Vagina (tissue), 2 donors: ENCODE results near the gene CALB2. TPM values are rescaled to one million over a fixed set of nuclear protein-coding genes. Genes with fewer than 3 reads are reported as not detected.

Source experiments
- DNase-seq, 2 donors: peaks; one replicate each; pipeline ENCODE4 v3.0.0-alpha.2; 2017; ENCODE audit errors: extremely low spot score in 2 of 2
- H3K27ac ChIP-seq: fragments of 200-600 bp; sonication (generic); one replicate; pipeline ENCODE4 v1.5.1; 2019
- H3K27me3 ChIP-seq: fragments of 200-600 bp; sonication (generic); one replicate; pipeline ENCODE4 v1.5.1; 2019
- H3K36me3 ChIP-seq, 2 donors: fragments of 200-600 bp; sonication (generic); one replicate each; pipeline ENCODE4 v1.5.1; 2017 to 2019
- H3K4me1 ChIP-seq: fragments of 200-600 bp; sonication (generic); one replicate; pipeline ENCODE4 v1.5.1; 2019
- H3K4me3 ChIP-seq, 2 donors: fragments of 200-600 bp; sonication (generic); 1 replicate in 1 of 2; 2 replicates in 1 of 2; pipeline ENCODE4 v1.5.1; 2016 to 2019
- H3K9me3 ChIP-seq: fragments of 200-600 bp; sonication (generic); one replicate; pipeline ENCODE4 v1.5.1; 2019
- CTCF ChIP-seq, 3 experiments: fragments of 450-650 bp in 2 of 3; fragments of 200-600 bp in 1 of 3; sonication (generic) in 1 of 3; IDR thresholded peaks; one replicate each; pipeline ENCODE4 v1.5.1; 2017 to 2019; ENCODE audit warnings: antibody characterized with exemption in 3 of 3, mild to moderate bottlenecking in 2 of 3, moderate library complexity in 2 of 3
- POLR2A ChIP-seq, 2 donors: fragments of 450-650 bp; IDR thresholded peaks; one replicate each; pipeline ENCODE4 v1.6.1; 2017; ENCODE audit warnings: antibody characterized with exemption in 2 of 2, mild to moderate bottlenecking in 2 of 2, moderate library complexity in 2 of 2
- POLR2AphosphoS5 ChIP-seq, 2 donors: sonication (generic); formaldehyde crosslinking; IDR thresholded peaks; one replicate each; pipeline ENCODE4 v1.9.0; 2017; ENCODE audit warnings: antibody characterized with exemption in 2 of 2, mild to moderate bottlenecking in 2 of 2, low read depth in 1 of 2; ENCODE audit not compliant: insufficient read depth in 1 of 2
- intact Hi-C: fragments of 100-400 bp; cut with DNase I; formaldehyde crosslinking; loops from one replicate; pipeline ENCODE4 v1.15.1; 2023
- total RNA-seq: library from RNA; depleted of rRNA; stranded (reverse); fragments of >200 nt; gene quantifications from one replicate; pipeline ENCODE4 v1.2.3, GENCODE V29; 2016

CALB2 gene
- total RNA-seq, 1 donor from 2014 or later = 3.9 TPM

DNA sequence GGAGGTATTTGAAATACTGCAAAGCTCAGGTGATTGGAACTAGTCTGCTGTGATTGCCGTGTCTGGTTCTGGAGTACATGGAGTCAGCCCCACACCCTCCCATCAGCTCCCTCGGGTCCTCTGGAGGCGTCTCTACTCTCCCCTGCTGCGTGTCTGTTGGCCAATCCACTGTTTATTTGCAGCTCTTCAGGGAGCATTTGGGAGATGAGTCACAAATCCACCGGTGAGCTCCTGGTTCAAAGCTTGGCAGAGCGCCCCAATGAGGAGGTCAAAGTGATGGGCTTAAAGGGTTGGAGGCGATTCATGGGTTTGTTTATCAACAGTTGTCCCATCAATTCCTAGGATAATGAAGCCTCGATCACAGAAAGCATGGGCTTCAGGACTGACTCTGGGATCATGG is 14.6 kb downstream of the CALB2 start:
- H3K36me3 ChIP-seq = no peaks in the 10 kb centered on the region
- no peaks in the 10 kb centered on the region for H3K4me1 ChIP-seq
- H3K27ac ChIP-seq = no peak overlapping the region
- H3K9me3 ChIP-seq = no peaks in the 10 kb centered on the region
- H3K27me3 ChIP-seq = no peaks in the 10 kb centered on the region
- intact Hi-C loops = no loop called here
- H3K4me3 ChIP-seq = no peak overlapping the region
- DNase-seq = no peak
- TF ChIP-seq CTCF (IDR thresholded peaks at IDR 0.05) (no peak), POLR2A (IDR thresholded peaks at IDR 0.05) (no peak), POLR2AphosphoS5 (IDR thresholded peaks at IDR 0.05; ENCODE audit: insufficient read depth in 1 of 2, low read depth in 1 of 2) (no peak)

DNA sequence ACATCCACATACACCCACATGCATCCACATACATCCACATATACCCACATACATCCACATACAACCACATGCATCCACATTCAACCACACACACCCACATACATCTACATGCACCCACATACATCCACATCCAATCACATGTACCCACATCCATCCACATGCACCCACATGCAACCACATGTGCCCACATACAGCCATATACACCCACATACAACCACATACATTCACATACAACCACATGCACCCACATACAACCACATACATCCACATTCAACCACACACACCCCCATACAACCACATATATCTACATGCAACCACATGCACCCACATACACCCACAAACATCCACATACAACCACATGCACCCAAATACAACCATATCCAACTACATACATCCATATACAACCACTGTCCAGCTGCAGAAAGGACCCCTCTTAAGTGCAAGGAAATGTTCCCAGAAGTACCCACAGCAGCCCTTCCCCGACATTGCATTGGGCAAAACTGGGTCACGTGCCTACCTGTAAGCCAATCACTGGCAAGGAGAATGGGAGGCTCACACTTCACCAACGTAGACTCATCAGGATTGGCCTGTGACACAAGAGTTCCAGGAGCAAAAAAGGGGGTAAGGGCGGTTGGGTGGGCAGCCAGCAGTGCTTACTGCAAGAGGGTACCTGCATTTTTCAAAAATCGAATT is 18.1 kb downstream of the CALB2 start:
- intact Hi-C loops = no loop called here
- no peak for DNase-seq

DNA sequence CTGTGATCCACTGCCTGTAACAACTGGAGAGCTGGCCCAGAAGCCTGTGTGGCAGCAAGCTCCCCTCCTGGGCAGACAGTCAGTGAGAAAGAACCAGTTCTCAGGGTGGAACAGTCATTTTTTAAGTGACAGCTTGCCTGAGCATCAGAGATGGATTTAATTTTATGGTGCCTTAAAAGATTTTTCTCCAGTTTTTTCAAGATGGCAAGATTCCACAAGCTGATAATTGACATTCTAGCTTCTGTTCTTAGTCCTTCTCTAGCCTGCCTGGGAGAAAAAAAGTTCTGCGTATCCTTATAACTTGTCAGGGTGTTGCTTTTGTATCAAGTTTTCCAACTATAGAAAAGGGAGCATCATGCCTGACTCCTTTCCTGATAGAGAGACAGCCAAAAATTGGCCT is 21.2 kb downstream of the CALB2 start:
- DNase-seq = no peak
- Histone ChIP-seq H3K36me3 (no peaks in the 10 kb centered on the region), H3K9me3 (no peaks in the 10 kb centered on the region), H3K27ac (no peak overlapping the region), H3K4me1 (no peaks in the 10 kb centered on the region), H3K4me3 (no peak overlapping the region), H3K27me3 (no peaks in the 10 kb centered on the region)
- intact Hi-C loops = no loop called here
- no peak for TF ChIP-seq POLR2AphosphoS5 (IDR thresholded peaks at IDR 0.05; ENCODE audit: insufficient read depth in 1 of 2, low read depth in 1 of 2)

More for the DNA sequence above, 18.1 kb downstream of the CALB2 start:
- Histone ChIP-seq H3K4me1 (no peaks in the 10 kb centered on the region), H3K36me3 (no peaks in the 10 kb centered on the region), H3K27me3 (no peaks in the 10 kb centered on the region), H3K27ac (no peak overlapping the region), H3K4me3 (no peak overlapping the region), H3K9me3 (no peaks in the 10 kb centered on the region)
- TF ChIP-seq CTCF (IDR thresholded peaks at IDR 0.05) (no peak), POLR2AphosphoS5 (IDR thresholded peaks at IDR 0.05; ENCODE audit: insufficient read depth in 1 of 2, low read depth in 1 of 2) (no peak), POLR2A (IDR thresholded peaks at IDR 0.05) (no peak)

- no peak overlapping the region for H3K27ac ChIP-seq
- no peak overlapping the region for H3K4me3 ChIP-seq
Measured at GRCh38 chr16:71380831-71381230, 22.3 kb downstream of the CALB2 start.

DNA sequence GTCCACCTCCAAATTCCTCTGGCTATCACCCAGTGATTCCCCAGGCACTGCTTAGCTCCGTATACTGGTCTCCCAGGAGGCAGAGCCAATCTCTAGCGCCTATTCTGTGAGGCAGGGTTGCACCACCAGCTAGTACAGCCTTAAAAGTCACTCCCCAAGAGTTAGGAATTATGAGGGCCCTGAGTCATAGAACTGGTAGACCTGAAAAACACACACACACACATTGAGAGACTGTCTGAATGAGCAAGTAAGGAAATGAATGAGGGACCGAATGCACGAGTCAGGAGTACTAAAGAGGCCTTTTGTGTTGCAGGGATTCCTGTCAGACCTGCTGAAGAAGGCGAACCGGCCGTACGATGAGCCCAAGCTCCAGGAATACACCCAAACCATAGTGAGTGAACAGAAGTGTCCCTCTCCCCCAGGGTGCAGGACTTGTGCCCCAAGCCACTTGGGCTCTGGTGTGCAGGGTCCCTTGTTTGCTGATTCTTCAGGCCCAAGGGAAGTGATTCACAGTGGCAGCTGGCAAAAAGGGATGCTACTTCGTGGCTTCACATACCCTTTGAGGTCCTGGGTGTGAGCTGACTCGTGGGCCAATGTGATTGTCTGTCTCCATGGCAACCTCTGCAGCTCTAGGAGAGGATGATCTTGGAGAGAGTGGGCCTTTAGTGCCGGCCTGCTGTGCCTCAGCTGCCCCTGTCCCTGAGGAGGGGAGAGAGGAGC is 24.7 kb downstream of the CALB2 start:
- H3K27ac ChIP-seq = no peak overlapping the region
- H3K27me3 ChIP-seq = no peaks in the 10 kb centered on the region
- H3K9me3 ChIP-seq = no peaks in the 10 kb centered on the region
- no peak for DNase-seq
- TF ChIP-seq POLR2A (IDR thresholded peaks at IDR 0.05) = no peak
- no peak for TF ChIP-seq POLR2AphosphoS5 (IDR thresholded peaks at IDR 0.05; ENCODE audit: insufficient read depth in 1 of 2, low read depth in 1 of 2)
- TF ChIP-seq CTCF (IDR thresholded peaks at IDR 0.05) = no peak
- no peak overlapping the region for H3K4me3 ChIP-seq
- no peaks in the 10 kb centered on the region for H3K36me3 ChIP-seq
- intact Hi-C loops = no loop called here
- no peaks in the 10 kb centered on the region for H3K4me1 ChIP-seq

More at GRCh38 chr16:71380831-71381230, 22.3 kb downstream of the CALB2 start:
- no peaks in the 10 kb centered on the region for H3K36me3 ChIP-seq
- TF ChIP-seq CTCF (IDR thresholded peaks at IDR 0.05) (no peak), POLR2A (IDR thresholded peaks at IDR 0.05) (no peak), POLR2AphosphoS5 (IDR thresholded peaks at IDR 0.05; ENCODE audit: insufficient read depth in 1 of 2, low read depth in 1 of 2) (no peak)
- no peaks in the 10 kb centered on the region for H3K9me3 ChIP-seq
- intact Hi-C loops = no loop called here
- H3K4me1 ChIP-seq = no peaks in the 10 kb centered on the region
- DNase-seq = no peak
- no peaks in the 10 kb centered on the region for H3K27me3 ChIP-seq
